Spleen (tissue), 11 donors: ENCODE measurements around the gene SNAPC5. TPM values are rescaled to one million over a fixed set of nuclear protein-coding genes. Genes with fewer than 3 reads are reported as not detected.

Experiments
- DNase-seq: peaks from one replicate; pipeline ENCODE4 v3.0.0-alpha.2; 2020
- H3K27ac ChIP-seq, 8 donors: fragments of 200-600 bp; sonication (generic) in 7 of 8; 1 replicate in 4 of 8; 2 replicates in 4 of 8; pipeline versions ENCODE4 v1.5.0 to v1.8.0; 2016 to 2021; ENCODE audit warnings: inconsistent platforms in 4 of 8, mild to moderate bottlenecking in 4 of 8, moderate library complexity in 1 of 8
- H3K27me3 ChIP-seq, 7 donors: fragments of 200-600 bp; sonication (generic) in 6 of 7; replicated peaks in 1 of 7; 1 replicate in 4 of 7; 2 replicates in 3 of 7; pipeline versions ENCODE4 v1.5.0 to v1.8.0; 2016 to 2021; ENCODE audit warnings: inconsistent platforms in 3 of 7, mild to moderate bottlenecking in 1 of 7
- H3K36me3 ChIP-seq, 6 donors: fragments of 200-600 bp; sonication (generic) in 5 of 6; 1 replicate in 4 of 6; 2 replicates in 2 of 6; pipeline versions ENCODE4 v1.5.0 to v1.8.0; 2016 to 2021; ENCODE audit warnings: inconsistent platforms in 2 of 6
- H3K4me1 ChIP-seq, 6 donors: fragments of 200-600 bp; sonication (generic) in 5 of 6; 1 replicate in 3 of 6; 2 replicates in 3 of 6; pipeline versions ENCODE4 v1.5.0 to v1.8.0; 2016 to 2021; ENCODE audit warnings: inconsistent platforms in 3 of 6
- H3K4me3 ChIP-seq, 8 donors: fragments of 200-600 bp; sonication (generic) in 7 of 8; 1 replicate in 4 of 8; 2 replicates in 4 of 8; pipeline versions ENCODE4 v1.5.0 to v1.8.0; 2016 to 2021; ENCODE audit warnings: inconsistent platforms in 4 of 8, mild to moderate bottlenecking in 4 of 8, moderate library complexity in 2 of 8
- H3K9me3 ChIP-seq, 8 donors: fragments of 200-600 bp; sonication (generic) in 7 of 8; 1 replicate in 4 of 8; 2 replicates in 4 of 8; pipeline versions ENCODE4 v1.5.0 to v1.8.0; 2016 to 2021; ENCODE audit warnings: inconsistent platforms in 4 of 8
- CTCF ChIP-seq, 11 experiments: fragments of 200-600 bp in 7 of 11; fragments of 450-650 bp in 4 of 11; sonication (generic) in 4 of 11; IDR thresholded peaks in 8 of 11; conservative IDR thresholded peaks in 3 of 11; 1 replicate in 7 of 11; 2 replicates in 4 of 11; pipeline versions ENCODE4 v1.4.0 to v1.8.0; 2016 to 2021; ENCODE audit warnings: antibody characterized with exemption in 11 of 11, inconsistent platforms in 4 of 11, mild to moderate bottlenecking in 1 of 11
- POLR2A ChIP-seq, 3 donors: fragments of 450-650 bp; IDR thresholded peaks; one replicate each; pipeline ENCODE4 v1.5.1; 2017; ENCODE audit warnings: antibody characterized with exemption in 3 of 3, mild to moderate bottlenecking in 1 of 3
- POLR2AphosphoS5 ChIP-seq, 3 donors: sonication (generic); formaldehyde crosslinking; IDR thresholded peaks; one replicate each; pipeline ENCODE4 v1.5.1; 2017; ENCODE audit warnings: antibody characterized with exemption in 3 of 3
- WGBS, 5 donors: extraction: QIAGEN DNeasy Blood & Tissue Kit in 3 of 5; methylation state at CpG; one replicate each; pipeline versions ENCODE4 v1.1.5 to v1.1.7; 2013 to 2018; 5-methylcytosine and 5-hydroxymethylcytosine counted together
- intact Hi-C: fragments of 100-400 bp; cut with DNase I; formaldehyde crosslinking; loops from one replicate; pipeline ENCODE4 v1.15.0; 2023; ENCODE audit warnings: low total_unique reads
- polyA plus RNA-seq, 3 donors: library from polyadenylated mRNA; stranded (reverse); fragments of 200-250 nt; gene quantifications; one replicate each; pipeline ENCODE4 v1.2.1, GENCODE V29; 2013
- total RNA-seq, 7 donors: library from RNA; depleted of rRNA in 3 of 7; stranded (reverse); fragments of >200 nt in 3 of 7; fragmentation: NEBNext Ultra II Directional in 4 of 7; extraction: Animal tissue kit (Norgen Biotek cat#: 25700) in 4 of 7; gene quantifications; one replicate each; pipeline versions ENCODE4 v1.1.0 to v1.2.1, GENCODE V29; 2016 to 2021
- donor health status: healthy with polysubstance abuse.
- donor health status: DM: no; HTN: no; CAD: no; lungs with moderate emphysema.
- donor health status: DM: no; HTN: no; CAD: no.
- donor health status: Bipolar disorder and iron deficiency.
- donor health status: healthy.
- donor health status: DM: no; HTN: no; CAD: no.
- donor health status: DM: yes; HTN: yes; CAD: no.

SNAPC5 gene
- total and polyA plus RNA-seq, 10 donors = 20.0 to 46.8 (median 26.5) TPM

- no peak overlapping the region for H3K27ac ChIP-seq
- WGBS, 5 donors = 86 to 93% (median 90%) methylated on average over 6 of the region's 6 CpGs
- peaks cover 0 to 19% (median 5%) of the 10 kb centered on the region in 6 donors for H3K4me1 ChIP-seq
- no peak overlapping the region for H3K4me3 ChIP-seq
- no peaks in the 10 kb centered on the region for H3K27me3 ChIP-seq
- TF ChIP-seq POLR2A (IDR thresholded peaks at IDR 0.05) (no peak), POLR2AphosphoS5 (IDR thresholded peaks at IDR 0.05) (no peak), CTCF (IDR thresholded peaks at IDR 0.05 in 8 of 11, conservative IDR thresholded peaks at IDR 0.05 in 3 of 11) (no peak)
- peaks cover 3 to 100% (median 81%) of the 10 kb centered on the region in 6 donors for H3K36me3 ChIP-seq
- intact Hi-C loops = no loop called here
- H3K9me3 ChIP-seq = no peaks in the 10 kb centered on the region
- DNase-seq = no peak
These were observed 8.3 kb downstream of the SNAPC5 start for GRCh38 chr15:66489179-66489791.

GRCh38 chr15:66488525-66488924, 9.0 kb downstream of the SNAPC5 start:
- TF ChIP-seq CTCF (IDR thresholded peaks at IDR 0.05 in 8 of 11, conservative IDR thresholded peaks at IDR 0.05 in 3 of 11) (no peak), POLR2AphosphoS5 (IDR thresholded peaks at IDR 0.05) (no peak), POLR2A (IDR thresholded peaks at IDR 0.05) (no peak)
- no peaks in the 10 kb centered on the region for H3K9me3 ChIP-seq
- WGBS, 5 donors = 88 to 97% (median 95%) methylated on average over 5 of the region's 5 CpGs
- H3K4me1 ChIP-seq = peaks cover 0 to 12% (median under 1%) of the 10 kb centered on the region in 6 donors
- H3K36me3 ChIP-seq = peaks cover 3 to 100% (median 74%) of the 10 kb centered on the region in 6 donors
- DNase-seq = no peak
- H3K4me3 ChIP-seq = no peak overlapping the region
- intact Hi-C loops = no loop called here
- H3K27me3 ChIP-seq = no peaks in the 10 kb centered on the region
- no peak overlapping the region for H3K27ac ChIP-seq

DNA sequence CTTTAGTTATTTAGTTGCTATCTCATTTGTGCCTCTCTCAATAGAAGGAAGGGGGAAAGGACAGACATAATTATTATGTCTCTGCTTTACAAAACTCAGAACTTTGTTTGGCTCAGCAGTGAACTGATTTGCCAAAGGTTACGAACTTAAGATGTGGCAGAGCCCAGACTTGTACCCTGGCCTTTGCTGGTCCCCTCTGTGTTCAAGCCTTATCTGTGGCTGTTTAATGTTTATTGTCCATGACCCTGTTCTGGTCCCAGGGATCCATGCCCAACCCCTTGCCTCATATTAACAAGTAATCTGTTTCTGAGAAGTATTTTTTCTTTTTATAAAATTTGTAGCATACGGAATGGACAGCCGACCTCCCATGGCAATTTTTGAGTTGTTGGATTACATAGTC, 10.7 kb downstream of the SNAPC5 start:
- Histone ChIP-seq H3K36me3 (peaks cover 3 to 99% (median 71%) of the 10 kb centered on the region in 6 donors), H3K27me3 (no peaks in the 10 kb centered on the region), H3K4me1 (peaks cover 0 to 5% (median 0%) of the 10 kb centered on the region in 6 donors), H3K9me3 (no peaks in the 10 kb centered on the region), H3K4me3 (no peak overlapping the region), H3K27ac (no peak overlapping the region)
- intact Hi-C loops = no loop called here
- no peak for DNase-seq
- 90 to 99% (median 95%) methylated on average over 3 of the region's 3 CpGs for WGBS, 5 donors
- TF ChIP-seq CTCF (IDR thresholded peaks at IDR 0.05 in 8 of 11, conservative IDR thresholded peaks at IDR 0.05 in 3 of 11) = no peak
- no peak for TF ChIP-seq POLR2AphosphoS5 (IDR thresholded peaks at IDR 0.05)
- TF ChIP-seq POLR2A (IDR thresholded peaks at IDR 0.05) = no peak

GRCh38 chr15:66484539-66485112, 12.9 kb downstream of the SNAPC5 start:
- intact Hi-C loops = no loop called here
- Histone ChIP-seq H3K36me3 (peaks cover 0 to 90% (median 54%) of the 10 kb centered on the region in 6 donors), H3K9me3 (no peaks in the 10 kb centered on the region), H3K4me3 (no peak overlapping the region), H3K4me1 (no peaks in the 10 kb centered on the region), H3K27ac (no peak overlapping the region), H3K27me3 (no peaks in the 10 kb centered on the region)
- TF ChIP-seq POLR2AphosphoS5 (IDR thresholded peaks at IDR 0.05) = no peak
- no peak for TF ChIP-seq CTCF (IDR thresholded peaks at IDR 0.05 in 8 of 11, conservative IDR thresholded peaks at IDR 0.05 in 3 of 11)
- TF ChIP-seq POLR2A (IDR thresholded peaks at IDR 0.05) = no peak
- no peak for DNase-seq
- WGBS, 5 donors = 96 to 100% (median 96%) methylated on average over 5 of the region's 5 CpGs
